NB4 (cell line): ENCODE data around the gene FLNB.

Experiments
- CTCF ChIP-seq: IDR thresholded peaks from one replicate; pipeline ENCODE4 v1.5.1; 2012; ENCODE audit warnings: low read depth, low read length
- POLR2A ChIP-seq: IDR thresholded peaks from 2 replicates; pipeline ENCODE4 v1.6.1; 2011; ENCODE audit warnings: mild to moderate bottlenecking; ENCODE audit not compliant: insufficient read length; ENCODE audit errors: extremely low read depth

- TF ChIP-seq CTCF (no peak), POLR2A (no peak)
Observed at GRCh38 chr3:57963811-57964346, 44.3 kb upstream of the FLNB start.
